ENCODE results near the gene TTLL9.

GRCh38 chr20:31975874-31976273 is 105.4 kb downstream of the TTLL9 start:
- TF ChIP-seq CTCF (IDR thresholded peaks at IDR 0.05), result no peak
- no peak for TF ChIP-seq EP300 (IDR thresholded peaks at IDR 0.05)
